Stimulated activated naive CD8-positive, alpha-beta T cell treated with anti-CD3 and anti-CD28 coated beads, Interleukin-15, Interleukin-2, amounts not matched to agents 100 U/mL and 50 U/mL, for 24 hours (primary cell): Measurements from ENCODE around the gene MSMB.
"Not testable (repeated sequence)": the region's sequence is repeated elsewhere in the genome, so short reads cannot be mapped to it uniquely, and the experiment has no call there.

Experiments used
- ATAC-seq: fragments of 150-1000 bp; cut with Tn5 transposase; one replicate; pipeline ENCODE4 v1.10.0; 2021
- DNase-seq: peaks from one replicate; pipeline ENCODE4 v3.0.0; 2021

Gene MSMB

GRCh38 chr10:46069771-46070463 lies 23.8 kb upstream of the MSMB start:
- DNase-seq (no peak), ATAC-seq (no peak)

- no peak for DNase-seq
- no peak for ATAC-seq
These were observed 22.8 kb upstream of the MSMB start for GRCh38 chr10:46068905-46069304.

GRCh38 chr10:46068117-46068516 lies 22.0 kb upstream of the MSMB start:
- no peak for DNase-seq
- no peak for ATAC-seq

GRCh38 chr10:46064269-46064817 lies 18.3 kb upstream of the MSMB start:
- DNase-seq = no peak
- no peak for ATAC-seq

- no peak for ATAC-seq
These were observed 16.8 kb upstream of the MSMB start for GRCh38 chr10:46062723-46063428.

GRCh38 chr10:46060706-46061105 lies 14.6 kb upstream of the MSMB start:
- ATAC-seq (no peak), DNase-seq (no peak)

More at GRCh38 chr10:46062723-46063428, 16.8 kb upstream of the MSMB start:
- DNase-seq = no peak

GRCh38 chr10:46057927-46058326 lies 11.9 kb upstream of the MSMB start:
- not testable (repeated sequence) for DNase-seq, ATAC-seq

- ATAC-seq (no peak), DNase-seq (no peak)
These were observed 11.0 kb upstream of the MSMB start for GRCh38 chr10:46057038-46057437.

GRCh38 chr10:46055771-46056170 lies 9.7 kb upstream of the MSMB start:
- ATAC-seq = no peak
- no peak for DNase-seq

- ATAC-seq = no peak
- DNase-seq = no peak
These were observed 7.7 kb upstream of the MSMB start for GRCh38 chr10:46053534-46054434.

GRCh38 chr10:46052791-46053375 lies 6.8 kb upstream of the MSMB start:
- no peak for ATAC-seq
- DNase-seq = no peak

GRCh38 chr10:46052057-46052790 lies 6.2 kb upstream of the MSMB start:
- no peak for ATAC-seq
- DNase-seq = no peak

GRCh38 chr10:46050941-46051623 lies 5.0 kb upstream of the MSMB start:
- ATAC-seq = no peak

GRCh38 chr10:46049497-46049831 lies 3.4 kb upstream of the MSMB start:
- DNase-seq, ATAC-seq: not testable (repeated sequence)

More at GRCh38 chr10:46050941-46051623, 5.0 kb upstream of the MSMB start:
- no peak for DNase-seq

- DNase-seq = no peak
- no peak for ATAC-seq
These were observed 2.1 kb upstream of the MSMB start for GRCh38 chr10:46048152-46048551.

GRCh38 chr10:46042527-46042926 lies 3.5 kb downstream of the MSMB start:
- DNase-seq (no peak), ATAC-seq (no peak)

- DNase-seq = no peak
- no peak for ATAC-seq
These were observed 6.1 kb downstream of the MSMB start for GRCh38 chr10:46040004-46040403.

GRCh38 chr10:46037107-46037825 lies 8.8 kb downstream of the MSMB start:
- no peak for ATAC-seq

GRCh38 chr10:46035923-46036849 lies 9.9 kb downstream of the MSMB start:
- no peak for DNase-seq
- no peak for ATAC-seq

More at GRCh38 chr10:46037107-46037825, 8.8 kb downstream of the MSMB start:
- no peak for DNase-seq
